ENCODE results near the gene RGS3. TPM values are rescaled to one million over a fixed set of nuclear protein-coding genes. Genes with fewer than 3 reads are reported as not detected.

The RGS3 gene
- 187 TPM for total RNA-seq
- long read RNA-seq, full-length matches to known transcripts = 121 of 324 reads
- long read RNA-seq, partial matches to known transcripts = 77 of 324 reads
- long read RNA-seq, other reads (novel, unspliced or antisense) = 126 of 324 reads

GRCh38 chr9:113463418-113464285 is at the start of gene RGS3:
Gene RGS3 (plus strand): TSS chr9:113463727. CDS start chr9:113463803, 76 bp downstream.
- H3K36me3 ChIP-seq = no peaks in the 10 kb centered on the region
- TF ChIP-seq CTCF (IDR thresholded peaks at IDR 0.05; ENCODE audit: borderline replicate concordance) = peak; percentile 18
- DNase-seq = peak; percentile 62
- peak within 1 kb of the TSS; percentile 87 for H3K27ac ChIP-seq (replicated peaks)
- H3K9me3 ChIP-seq (replicated peaks) = peaks cover 6% of the 10 kb centered on the region
- intact Hi-C loops (cut with micrococcal nuclease) = no loop called here
- peaks cover 12% of the 10 kb centered on the region for H3K27me3 ChIP-seq (ENCODE audit: low read depth)
- peaks cover 17% of the 10 kb centered on the region for H3K4me1 ChIP-seq
- peak within 1 kb of the TSS; percentile 70 for H3K4me3 ChIP-seq

GRCh38 chr9:113416149-113416721 is 47.3 kb upstream of the RGS3 start:
- no peak for DNase-seq
- H3K36me3 ChIP-seq = no peaks in the 10 kb centered on the region
- no peak for TF ChIP-seq CTCF (IDR thresholded peaks at IDR 0.05; ENCODE audit: borderline replicate concordance)
- intact Hi-C loops (cut with micrococcal nuclease) = no loop called here
- H3K9me3 ChIP-seq (replicated peaks) = no peaks in the 10 kb centered on the region
- H3K27me3 ChIP-seq (ENCODE audit: low read depth) = no peaks in the 10 kb centered on the region
- no peak overlapping the region for H3K4me3 ChIP-seq
- H3K4me1 ChIP-seq = peaks cover 6% of the 10 kb centered on the region
- peak overlapping the region; percentile 40 for H3K27ac ChIP-seq (replicated peaks)

- no peak overlapping the region for H3K27ac ChIP-seq (replicated peaks)
- intact Hi-C loops (cut with micrococcal nuclease) = no loop called here
- DNase-seq = no peak
- no peaks in the 10 kb centered on the region for H3K9me3 ChIP-seq (replicated peaks)
- H3K36me3 ChIP-seq = no peaks in the 10 kb centered on the region
- H3K4me3 ChIP-seq = no peak overlapping the region
- no peak for TF ChIP-seq CTCF (IDR thresholded peaks at IDR 0.05; ENCODE audit: borderline replicate concordance)
- no peaks in the 10 kb centered on the region for H3K27me3 ChIP-seq (ENCODE audit: low read depth)
- no peaks in the 10 kb centered on the region for H3K4me1 ChIP-seq
Measured at GRCh38 chr9:113417370-113417769, 46.2 kb upstream of the RGS3 start.

GRCh38 chr9:113421726-113422125 is 41.8 kb upstream of the RGS3 start:
- H3K4me1 ChIP-seq = no peaks in the 10 kb centered on the region

GRCh38 chr9:113425072-113425471 is 38.5 kb upstream of the RGS3 start:
- H3K36me3 ChIP-seq = no peaks in the 10 kb centered on the region
- intact Hi-C loops (cut with micrococcal nuclease) = no loop called here
- no peaks in the 10 kb centered on the region for H3K9me3 ChIP-seq (replicated peaks)
- no peak for DNase-seq
- H3K4me1 ChIP-seq = no peaks in the 10 kb centered on the region
- TF ChIP-seq CTCF (IDR thresholded peaks at IDR 0.05; ENCODE audit: borderline replicate concordance) = no peak
- H3K4me3 ChIP-seq = no peak overlapping the region
- no peak overlapping the region for H3K27ac ChIP-seq (replicated peaks)
- peaks cover 6% of the 10 kb centered on the region for H3K27me3 ChIP-seq (ENCODE audit: low read depth)

More at GRCh38 chr9:113421726-113422125, 41.8 kb upstream of the RGS3 start:
- no peaks in the 10 kb centered on the region for H3K9me3 ChIP-seq (replicated peaks)
- H3K4me3 ChIP-seq = no peak overlapping the region
- intact Hi-C loops (cut with micrococcal nuclease) = no loop called here
- H3K27ac ChIP-seq (replicated peaks) = no peak overlapping the region
- no peak for TF ChIP-seq CTCF (IDR thresholded peaks at IDR 0.05; ENCODE audit: borderline replicate concordance)
- H3K27me3 ChIP-seq (ENCODE audit: low read depth) = peaks cover 6% of the 10 kb centered on the region
- DNase-seq = no peak
- no peaks in the 10 kb centered on the region for H3K36me3 ChIP-seq

All from left ventricle myocardium inferior (tissue), 1 donor.